Activated T-helper 17 cell treated with anti-CD3 and anti-CD28 coated beads, Interleukin-2, amount 50 U/mL, for 72 hours (primary cell): ENCODE data around the gene ALK. TPM values are rescaled to one million over a fixed set of nuclear protein-coding genes. Genes with fewer than 3 reads are reported as not detected.

Experiments used
- ATAC-seq: fragments of 150-1000 bp; cut with Tn5 transposase; replicated peaks from 2 replicates; pipeline ENCODE4 v1.10.0; 2021; ENCODE audit warnings: mild to moderate bottlenecking, moderate library complexity
- H3K27ac Mint-ChIP-seq: one replicate; pipeline ENCODE4 v1.8.0; 2022; ENCODE audit warnings: mixed read lengths
- H3K27me3 Mint-ChIP-seq: one replicate; pipeline ENCODE4 v1.8.0; 2022; ENCODE audit warnings: mixed read lengths
- H3K36me3 Mint-ChIP-seq: one replicate; pipeline ENCODE4 v1.8.0; 2022; ENCODE audit warnings: low read depth, mild to moderate bottlenecking, mixed read lengths
- H3K4me1 Mint-ChIP-seq: one replicate; pipeline ENCODE4 v1.8.0; 2022; ENCODE audit warnings: mixed read lengths
- H3K4me3 Mint-ChIP-seq: one replicate; pipeline ENCODE4 v1.8.0; 2022; ENCODE audit warnings: mild to moderate bottlenecking, mixed read lengths
- H3K9me3 Mint-ChIP-seq: one replicate; pipeline ENCODE4 v1.8.0; 2022; ENCODE audit warnings: mixed read lengths
- total RNA-seq, 2 donors: library from RNA; stranded (reverse); gene quantifications; one replicate each; pipeline ENCODE4 v1.2.3, GENCODE V29; 2022

ALK gene
- total RNA-seq, 2 donors from 2014 or later, result not detected

GRCh38 chr2:29351916-29352591, 569.3 kb downstream of the ALK start:
- Mint-ChIP-seq H3K9me3 (no peaks in the 10 kb centered on the region), H3K36me3 (no peaks in the 10 kb centered on the region), H3K4me3 (no peak overlapping the region), H3K4me1 (no peaks in the 10 kb centered on the region), H3K27ac (no peak overlapping the region), H3K27me3 (peaks cover 14% of the 10 kb centered on the region)
- ATAC-seq, result no peak

GRCh38 chr2:29351248-29351647, 570.1 kb downstream of the ALK start:
- H3K27ac Mint-ChIP-seq, result no peak overlapping the region
- H3K4me1 Mint-ChIP-seq, result no peaks in the 10 kb centered on the region
- H3K4me3 Mint-ChIP-seq, result no peak overlapping the region
- ATAC-seq, result no peak
- no peaks in the 10 kb centered on the region for H3K9me3 Mint-ChIP-seq
- peaks cover 17% of the 10 kb centered on the region for H3K27me3 Mint-ChIP-seq
- H3K36me3 Mint-ChIP-seq, result no peaks in the 10 kb centered on the region

- Mint-ChIP-seq H3K9me3 (no peaks in the 10 kb centered on the region), H3K27ac (no peak overlapping the region), H3K27me3 (peaks cover 20% of the 10 kb centered on the region), H3K36me3 (no peaks in the 10 kb centered on the region), H3K4me1 (no peaks in the 10 kb centered on the region), H3K4me3 (no peak overlapping the region)
- no peak for ATAC-seq
Observed at GRCh38 chr2:29349316-29350030, 571.9 kb downstream of the ALK start.

DNA sequence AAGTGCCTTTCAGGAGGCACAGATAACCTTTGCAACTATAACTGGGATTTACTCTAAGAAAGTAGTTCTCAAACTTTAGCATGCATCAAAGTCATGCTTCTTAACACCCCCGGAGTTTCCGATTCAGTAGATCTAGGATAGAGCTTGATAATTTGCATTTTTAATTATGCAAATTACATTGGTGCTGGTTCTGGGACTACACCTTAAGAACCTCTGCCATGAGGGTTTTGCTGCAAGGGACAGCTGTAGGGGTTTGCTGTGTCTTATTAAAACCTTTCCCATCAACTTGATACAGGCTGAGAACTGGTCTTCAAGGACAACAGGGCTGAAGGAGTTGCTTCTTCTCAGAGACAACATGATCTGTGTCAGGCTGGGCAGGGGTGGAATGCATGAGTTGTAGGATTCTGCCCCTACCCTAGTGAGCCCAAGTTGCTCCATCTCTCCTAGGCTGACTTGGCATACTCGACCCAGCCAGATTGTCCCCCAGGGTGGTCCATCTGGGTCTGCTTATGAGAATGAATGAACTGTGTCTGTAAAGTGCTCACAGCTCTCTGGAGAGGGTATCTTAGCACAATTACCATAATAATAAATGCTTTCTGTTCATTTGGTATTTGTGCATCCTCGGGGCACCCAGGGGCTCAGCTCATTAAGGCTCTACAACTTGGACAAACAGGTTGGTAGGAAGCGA, 573.5 kb downstream of the ALK start:
- H3K4me3 Mint-ChIP-seq, result no peak overlapping the region
- ATAC-seq, result no peak
- peaks cover 22% of the 10 kb centered on the region for H3K27me3 Mint-ChIP-seq
- no peaks in the 10 kb centered on the region for H3K9me3 Mint-ChIP-seq
- H3K4me1 Mint-ChIP-seq, result no peaks in the 10 kb centered on the region
- H3K27ac Mint-ChIP-seq, result no peak overlapping the region
- no peaks in the 10 kb centered on the region for H3K36me3 Mint-ChIP-seq

DNA sequence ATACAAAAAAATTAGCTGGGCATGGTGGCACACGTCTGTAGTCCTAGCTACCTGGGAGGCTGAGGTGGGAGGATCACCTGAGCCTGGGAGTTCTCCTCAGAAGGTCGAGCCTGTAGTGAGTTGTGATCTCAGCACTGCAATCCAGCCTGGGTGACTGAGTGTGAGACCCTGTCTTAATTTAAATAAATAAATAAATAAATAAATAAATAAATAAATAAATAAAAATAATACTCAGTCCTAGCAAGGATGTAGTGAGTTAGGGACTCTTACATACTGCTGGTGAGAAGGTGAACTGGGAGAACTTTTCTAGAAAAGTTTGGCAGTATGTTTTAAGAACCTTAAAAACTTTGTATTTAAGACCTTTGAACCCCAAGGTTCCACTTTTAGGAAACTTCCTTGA, 576.1 kb downstream of the ALK start:
- H3K9me3 Mint-ChIP-seq, result no peaks in the 10 kb centered on the region
- no peak for ATAC-seq
- peaks cover 19% of the 10 kb centered on the region for H3K27me3 Mint-ChIP-seq
- no peak overlapping the region for H3K27ac Mint-ChIP-seq
- H3K36me3 Mint-ChIP-seq, result no peaks in the 10 kb centered on the region
- no peak overlapping the region for H3K4me3 Mint-ChIP-seq
- no peaks in the 10 kb centered on the region for H3K4me1 Mint-ChIP-seq

GRCh38 chr2:29343830-29344229, 577.6 kb downstream of the ALK start:
- no peaks in the 10 kb centered on the region for H3K9me3 Mint-ChIP-seq
- H3K4me1 Mint-ChIP-seq, result no peaks in the 10 kb centered on the region
- peaks cover 22% of the 10 kb centered on the region for H3K27me3 Mint-ChIP-seq
- no peak for ATAC-seq
- H3K36me3 Mint-ChIP-seq, result no peaks in the 10 kb centered on the region
- no peak overlapping the region for H3K4me3 Mint-ChIP-seq
- no peak overlapping the region for H3K27ac Mint-ChIP-seq

DNA sequence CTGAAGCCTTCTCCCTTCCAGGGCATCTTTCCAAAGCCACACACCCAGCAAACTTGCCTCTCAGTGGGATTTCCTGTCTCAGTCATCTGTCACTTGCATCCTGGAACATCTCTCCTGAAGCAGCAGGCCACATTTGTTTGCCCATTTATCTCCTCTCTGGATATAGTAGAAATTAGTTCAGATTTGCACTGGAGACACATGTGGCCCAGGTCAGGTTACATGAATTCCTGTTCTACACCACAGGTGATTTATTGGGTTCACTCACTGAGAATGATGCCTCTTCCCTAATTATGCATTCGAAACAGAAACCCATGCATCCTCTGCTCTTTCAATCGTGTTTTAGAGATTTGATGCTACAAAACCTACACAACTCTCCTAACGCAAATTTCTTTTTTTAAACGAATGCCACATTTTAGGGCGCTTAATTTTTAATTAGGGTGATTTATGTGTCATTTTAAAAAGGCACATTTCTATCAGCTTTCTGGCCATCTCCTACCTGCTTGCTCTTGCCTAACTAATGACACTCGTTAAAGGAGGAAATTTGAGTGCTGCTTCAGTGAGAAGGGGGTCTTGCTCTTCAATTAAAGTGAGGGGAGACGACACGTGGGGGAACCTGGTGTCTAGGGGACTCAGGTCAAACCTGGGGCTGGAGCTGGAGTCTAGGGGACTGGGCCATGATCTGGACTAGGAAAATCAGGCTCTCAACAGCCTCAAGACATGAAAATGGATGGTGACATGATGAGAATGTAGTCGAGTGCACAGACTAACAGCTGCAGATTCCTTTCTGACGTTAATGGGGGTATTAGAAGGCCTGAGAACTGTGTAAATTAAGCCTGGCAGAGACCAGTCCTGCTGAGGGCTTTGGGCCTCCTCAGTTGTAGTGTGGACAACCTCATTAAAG, 584.8 kb downstream of the ALK start:
- no peaks in the 10 kb centered on the region for H3K36me3 Mint-ChIP-seq
- H3K9me3 Mint-ChIP-seq, result no peaks in the 10 kb centered on the region
- no peak for ATAC-seq
- no peak overlapping the region for H3K27ac Mint-ChIP-seq
- peaks cover 14% of the 10 kb centered on the region for H3K27me3 Mint-ChIP-seq
- no peak overlapping the region for H3K4me3 Mint-ChIP-seq
- H3K4me1 Mint-ChIP-seq, result no peaks in the 10 kb centered on the region

GRCh38 chr2:29335396-29335795, 586.0 kb downstream of the ALK start:
- H3K36me3 Mint-ChIP-seq, result no peaks in the 10 kb centered on the region

DNA sequence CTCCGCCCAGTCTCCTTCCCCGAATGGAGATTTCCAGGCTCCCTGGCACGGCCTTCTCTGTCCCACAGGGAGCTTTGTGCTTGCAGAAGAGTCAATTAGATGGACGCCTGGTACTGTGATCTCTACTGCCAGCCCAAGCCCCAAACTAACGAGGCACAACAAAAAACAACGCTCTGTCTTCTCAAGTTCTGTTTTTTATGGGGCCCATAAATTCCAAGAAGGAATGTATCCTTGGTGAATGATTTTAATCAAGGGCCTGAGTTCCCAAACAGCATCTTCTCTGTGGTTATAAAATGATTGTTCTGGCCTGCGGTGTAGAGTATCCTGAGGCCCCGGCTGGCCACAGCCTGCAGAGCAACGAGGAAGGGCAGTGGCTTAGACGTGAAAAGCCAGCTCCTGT, 586.7 kb downstream of the ALK start:
- no peak for ATAC-seq
- no peaks in the 10 kb centered on the region for H3K9me3 Mint-ChIP-seq
- no peaks in the 10 kb centered on the region for H3K4me1 Mint-ChIP-seq
- peaks cover 14% of the 10 kb centered on the region for H3K27me3 Mint-ChIP-seq
- H3K36me3 Mint-ChIP-seq, result no peaks in the 10 kb centered on the region
- no peak overlapping the region for H3K27ac Mint-ChIP-seq
- H3K4me3 Mint-ChIP-seq, result no peak overlapping the region

More at GRCh38 chr2:29335396-29335795, 586.0 kb downstream of the ALK start:
- H3K27ac Mint-ChIP-seq, result no peak overlapping the region
- H3K9me3 Mint-ChIP-seq, result no peaks in the 10 kb centered on the region
- no peaks in the 10 kb centered on the region for H3K4me1 Mint-ChIP-seq
- peaks cover 14% of the 10 kb centered on the region for H3K27me3 Mint-ChIP-seq
- no peak overlapping the region for H3K4me3 Mint-ChIP-seq
- ATAC-seq, result no peak

GRCh38 chr2:29332540-29332939, 588.8 kb downstream of the ALK start:
- no peak for ATAC-seq
- Mint-ChIP-seq H3K36me3 (no peaks in the 10 kb centered on the region), H3K9me3 (no peaks in the 10 kb centered on the region), H3K27me3 (peaks cover 4% of the 10 kb centered on the region), H3K27ac (no peak overlapping the region), H3K4me3 (no peak overlapping the region), H3K4me1 (no peaks in the 10 kb centered on the region)

DNA sequence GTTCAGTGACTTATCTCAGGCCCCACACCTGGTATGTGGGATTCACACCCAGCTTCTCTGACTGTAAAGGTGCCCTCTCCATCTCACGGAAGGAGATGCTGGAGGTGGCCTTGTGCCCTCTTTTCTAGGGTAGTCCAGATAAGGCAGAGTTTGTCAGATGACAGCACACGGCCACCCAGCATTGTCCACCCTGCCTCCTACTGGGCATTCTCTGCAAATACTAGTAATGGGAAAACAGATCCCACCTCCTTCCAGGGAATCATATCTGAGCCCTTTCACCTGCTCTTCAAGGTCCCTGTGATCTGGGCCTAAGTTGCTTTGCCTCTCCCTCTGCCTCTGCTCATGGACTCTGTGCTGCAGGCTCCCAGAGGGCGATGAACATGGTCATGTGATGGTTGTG, 591.5 kb downstream of the ALK start:
- Mint-ChIP-seq H3K4me3 (no peak overlapping the region), H3K9me3 (no peaks in the 10 kb centered on the region), H3K27ac (no peak overlapping the region), H3K27me3 (peaks cover 4% of the 10 kb centered on the region), H3K36me3 (no peaks in the 10 kb centered on the region), H3K4me1 (no peaks in the 10 kb centered on the region)
- no peak for ATAC-seq

GRCh38 chr2:29326926-29327325, 594.5 kb downstream of the ALK start:
- no peak overlapping the region for H3K4me3 Mint-ChIP-seq
- no peaks in the 10 kb centered on the region for H3K27me3 Mint-ChIP-seq
- no peak overlapping the region for H3K27ac Mint-ChIP-seq
- no peaks in the 10 kb centered on the region for H3K4me1 Mint-ChIP-seq
- no peaks in the 10 kb centered on the region for H3K9me3 Mint-ChIP-seq
- no peak for ATAC-seq
- no peaks in the 10 kb centered on the region for H3K36me3 Mint-ChIP-seq

DNA sequence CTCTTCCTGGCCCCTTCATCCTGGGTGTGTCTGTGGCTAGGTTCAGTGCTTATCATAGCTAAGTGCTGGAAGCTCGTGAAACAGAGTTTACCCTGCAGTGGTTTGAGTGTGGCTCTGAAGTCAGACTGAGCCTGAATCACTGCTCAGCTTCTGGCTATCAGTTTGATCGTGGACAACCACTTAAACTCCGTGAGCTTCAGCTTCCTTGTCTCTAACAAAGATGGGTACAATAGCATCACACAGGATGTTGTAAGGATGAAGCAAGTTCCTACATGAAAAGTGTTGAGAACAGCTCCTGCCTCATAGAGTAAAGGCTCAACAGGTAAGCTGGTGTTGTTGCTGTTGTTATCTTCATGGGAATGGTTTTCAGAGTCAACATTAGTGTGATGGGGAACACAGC, 595.8 kb downstream of the ALK start:
- ATAC-seq, result peak; percentile 32
- no peaks in the 10 kb centered on the region for H3K36me3 Mint-ChIP-seq
- H3K4me1 Mint-ChIP-seq, result no peaks in the 10 kb centered on the region
- peaks cover 4% of the 10 kb centered on the region for H3K27me3 Mint-ChIP-seq
- H3K4me3 Mint-ChIP-seq, result no peak overlapping the region
- no peaks in the 10 kb centered on the region for H3K9me3 Mint-ChIP-seq
- H3K27ac Mint-ChIP-seq, result no peak overlapping the region

DNA sequence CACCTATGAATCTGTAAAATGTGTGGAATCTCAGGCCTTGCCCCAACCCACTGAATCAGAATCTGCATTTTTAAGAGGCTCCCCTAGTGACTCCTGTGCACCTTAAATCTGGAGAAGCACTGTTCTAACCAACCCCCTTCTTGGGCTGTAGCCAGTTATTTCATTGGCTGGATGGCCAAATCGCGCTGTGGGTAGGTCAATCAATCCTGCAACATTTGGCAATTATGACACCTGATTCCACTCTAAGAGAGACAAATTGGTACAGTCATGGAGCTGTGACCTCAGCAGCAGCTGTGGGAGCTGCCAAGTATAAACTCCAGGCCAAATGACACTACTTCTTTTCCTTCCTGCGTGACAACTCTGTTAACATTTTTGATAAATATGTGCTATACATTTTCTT, 597.4 kb downstream of the ALK start:
- Mint-ChIP-seq H3K4me1 (no peaks in the 10 kb centered on the region), H3K4me3 (no peak overlapping the region), H3K27me3 (peaks cover 16% of the 10 kb centered on the region), H3K27ac (no peak overlapping the region), H3K9me3 (no peaks in the 10 kb centered on the region), H3K36me3 (no peaks in the 10 kb centered on the region)
- no peak for ATAC-seq
